ENCODE results near the gene SHC3.

The SHC3 gene

GRCh38 chr9:89020754-89021153 is 157.9 kb downstream of the SHC3 start:
- no peak for FAIRE-seq

DNA sequence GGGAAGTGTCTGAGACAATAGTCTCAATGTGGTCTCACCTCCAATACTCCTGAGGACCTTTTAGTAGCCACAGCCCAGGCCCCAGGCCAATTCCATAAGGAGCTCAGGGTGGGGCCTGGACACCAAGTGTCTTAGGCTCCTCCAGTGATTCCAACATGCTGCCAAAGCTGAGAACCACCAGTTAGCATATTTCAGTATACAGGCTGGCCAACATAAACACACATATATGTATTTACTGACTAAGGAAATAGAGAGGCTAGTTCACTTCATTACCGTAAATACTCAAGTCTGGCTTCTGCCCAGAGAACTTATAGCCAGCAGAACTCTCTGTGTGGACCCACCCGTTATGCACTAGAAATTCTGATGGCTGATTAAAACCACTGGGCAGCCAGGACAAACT is 163.3 kb downstream of the SHC3 start:
- no peak for FAIRE-seq

DNA sequence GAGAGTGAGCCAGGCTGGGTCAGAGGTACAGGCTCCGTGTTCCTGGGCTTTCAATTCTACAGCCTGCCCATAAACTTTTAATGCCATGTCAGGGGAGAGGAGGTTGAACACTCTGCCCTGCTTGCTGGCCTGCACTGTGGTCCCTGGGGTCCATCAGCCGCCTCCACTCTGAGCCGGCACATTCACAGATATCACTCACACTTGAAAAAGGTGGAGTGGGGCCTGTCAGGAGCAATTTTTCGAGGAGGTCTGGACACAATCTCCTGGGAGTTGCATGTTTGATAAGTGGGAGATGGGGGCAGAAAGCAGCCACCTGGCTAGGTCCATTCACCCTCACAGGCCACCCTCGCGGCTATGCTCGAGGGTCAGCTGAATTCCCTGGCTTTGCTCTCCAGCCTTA is 164.5 kb downstream of the SHC3 start:
- no peak for FAIRE-seq

GRCh38 chr9:89013660-89014059 is 165.0 kb downstream of the SHC3 start:
- no peak for FAIRE-seq

GRCh38 chr9:89012294-89013042 is 166.2 kb downstream of the SHC3 start:
- FAIRE-seq: no peak

DNA sequence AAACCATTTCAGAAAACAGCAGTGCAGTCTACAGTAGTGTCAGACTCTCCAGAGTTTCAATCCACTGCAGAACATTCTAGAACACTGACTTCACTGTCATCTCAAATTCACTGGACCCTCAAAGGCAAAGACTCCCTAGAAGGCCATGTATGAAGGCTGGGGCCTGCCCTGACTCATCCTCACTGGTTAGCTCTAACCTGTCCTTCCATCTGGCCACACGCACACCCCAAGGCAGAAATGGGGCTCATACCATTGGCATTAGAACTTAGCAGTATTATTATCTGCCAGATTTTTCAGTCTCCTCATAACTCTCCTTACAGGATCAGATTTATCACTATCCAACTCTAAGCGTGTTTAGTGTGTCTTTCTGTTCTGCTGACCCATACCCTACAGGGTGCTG is 166.9 kb downstream of the SHC3 start:
- no peak for FAIRE-seq

DNA sequence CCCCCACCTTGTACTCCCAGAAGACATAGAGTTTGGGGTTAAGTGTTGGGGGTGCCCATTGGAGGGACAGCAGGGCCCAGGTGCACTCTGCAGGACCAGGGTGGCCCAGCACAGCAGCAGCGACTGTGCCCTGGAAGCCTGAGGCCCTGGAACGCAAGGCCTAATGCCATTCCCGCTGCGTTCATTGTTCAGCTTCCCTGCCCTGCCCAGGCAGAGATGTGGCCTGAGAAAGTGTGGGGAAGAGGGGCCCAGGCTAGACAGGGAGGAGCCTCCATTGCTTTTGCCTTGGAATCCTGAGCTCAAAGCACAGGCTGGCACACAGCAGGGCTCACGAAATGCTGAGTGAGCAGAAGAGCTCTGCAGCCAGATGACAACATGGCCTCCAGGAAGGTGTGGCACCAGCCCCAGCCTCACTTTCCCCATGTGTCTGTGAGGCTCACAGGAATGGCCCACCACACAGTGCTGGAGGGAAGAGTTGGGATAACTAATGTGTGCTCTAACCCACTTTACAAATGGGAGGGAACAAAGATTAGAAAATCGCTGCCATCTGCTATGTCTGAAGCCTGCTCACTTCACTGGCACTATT is 168.0 kb downstream of the SHC3 start:
- FAIRE-seq: no peak

GRCh38 chr9:89010056-89010455 is 168.6 kb downstream of the SHC3 start:
- FAIRE-seq: no peak

DNA sequence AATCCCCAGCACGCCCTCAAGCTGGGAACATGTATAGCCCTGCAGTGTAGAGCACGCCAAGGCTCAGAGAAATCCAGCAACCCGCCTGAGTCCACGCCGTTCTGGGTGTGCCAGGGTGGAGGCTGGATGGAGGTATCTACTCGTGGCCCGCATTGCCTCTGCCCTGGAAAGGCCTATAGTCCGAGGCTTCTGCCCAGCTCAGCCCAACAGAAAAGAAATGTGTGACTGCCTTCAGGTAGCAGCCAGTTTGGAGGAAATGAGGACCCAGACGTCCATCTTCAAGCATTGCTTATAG is 169.1 kb downstream of the SHC3 start:
- FAIRE-seq: no peak

GRCh38 chr9:89008744-89009545 is 169.7 kb downstream of the SHC3 start:
- no peak for FAIRE-seq

DNA sequence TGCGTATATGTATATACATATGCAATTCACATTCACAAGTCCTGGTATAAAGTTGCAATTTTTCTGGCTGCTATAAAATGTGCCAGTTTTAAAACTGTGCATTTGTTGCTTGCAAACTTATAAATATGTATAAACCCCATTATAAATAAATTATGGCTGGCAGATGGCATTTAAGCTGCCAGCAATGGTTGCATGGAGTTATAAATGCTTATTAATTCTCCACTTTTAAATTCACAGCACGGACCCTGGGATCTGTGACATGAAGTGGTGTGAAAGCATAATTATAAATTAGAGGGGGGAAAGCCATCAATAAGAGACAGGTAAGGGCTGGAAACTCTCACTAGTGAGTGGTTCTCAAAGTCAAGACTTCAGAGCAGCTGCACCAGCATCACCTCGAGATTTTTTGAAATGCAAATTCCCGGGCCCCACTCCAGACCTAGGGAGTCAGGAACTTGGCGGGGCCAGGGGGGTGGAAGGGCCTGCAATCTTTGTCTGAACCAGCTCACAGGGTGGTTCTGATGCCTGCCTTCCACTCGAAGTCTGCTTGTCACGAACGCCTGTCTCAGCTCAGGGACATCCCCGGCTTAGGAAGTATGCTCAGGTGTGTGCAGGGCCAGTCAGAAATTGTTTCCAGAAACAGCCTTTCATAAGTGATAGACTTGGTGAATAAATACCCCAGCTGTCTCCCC is 170.4 kb downstream of the SHC3 start:
- FAIRE-seq: no peak

DNA sequence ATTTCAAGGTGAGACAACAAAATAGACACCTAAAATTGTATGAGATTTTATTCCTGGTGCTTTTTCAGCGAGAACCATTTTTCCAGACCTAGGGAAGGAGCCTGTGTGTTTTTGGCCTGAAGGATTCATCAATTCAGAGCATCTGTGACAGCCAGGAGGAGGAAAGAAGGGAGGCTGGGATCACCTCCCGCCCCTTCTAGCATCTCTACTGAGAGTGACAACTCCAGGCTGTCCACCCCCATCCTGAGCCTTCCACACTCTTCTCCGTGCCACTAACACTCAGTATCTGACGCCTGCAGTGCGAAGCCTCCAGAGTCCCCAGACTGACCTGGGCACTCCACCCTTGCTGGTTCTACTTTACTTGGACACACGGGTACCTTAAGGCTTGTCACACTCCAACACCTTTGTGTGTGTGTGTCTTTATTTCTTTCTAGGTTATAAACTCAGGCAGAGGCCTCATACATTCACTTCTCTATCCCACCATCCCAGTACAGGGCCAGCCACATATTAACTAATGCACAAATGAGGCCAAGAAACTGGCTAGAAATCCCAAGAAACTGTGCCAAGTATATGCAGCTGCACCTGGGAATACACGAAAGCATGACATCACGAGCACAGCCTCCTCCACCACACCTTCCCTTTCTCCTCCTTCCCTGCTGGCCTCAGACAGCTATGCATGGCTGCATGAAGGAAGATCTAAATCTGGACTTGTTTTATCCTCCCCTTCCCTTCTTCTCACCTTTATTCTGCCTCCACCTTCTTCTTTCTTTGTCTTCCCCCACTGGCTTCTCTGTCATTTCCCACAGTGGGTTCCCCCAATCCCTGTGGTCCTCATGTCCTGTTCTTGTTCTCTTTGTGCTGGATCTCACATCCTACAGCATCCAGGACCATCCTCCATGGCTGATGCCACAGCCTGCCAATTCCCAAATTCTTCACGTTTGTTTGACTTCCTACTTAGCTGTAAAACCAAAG is 171.3 kb downstream of the SHC3 start:
- no peak for FAIRE-seq

- no peak for FAIRE-seq
Observed at GRCh38 chr9:89006267-89006666, 172.4 kb downstream of the SHC3 start.

DNA sequence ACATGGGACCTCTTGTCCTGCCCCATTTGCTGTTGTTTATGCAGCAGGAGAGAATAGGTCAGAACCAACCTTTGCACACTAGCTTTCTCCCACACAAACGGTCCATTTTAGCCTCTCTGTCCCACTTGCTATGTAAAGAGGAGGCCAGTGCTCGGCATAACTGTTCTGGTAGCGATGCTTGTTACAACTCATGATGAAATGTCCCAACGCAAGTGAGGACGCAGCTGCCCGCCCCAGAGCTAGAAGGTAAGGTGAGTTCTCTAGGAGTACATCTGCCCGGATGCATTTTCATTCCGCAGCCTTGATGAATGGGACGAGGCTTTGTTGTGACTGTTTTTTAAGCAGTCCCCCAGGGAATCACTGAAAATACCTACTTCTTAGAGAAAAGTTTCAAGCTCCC is 173.3 kb downstream of the SHC3 start:
- no peak for FAIRE-seq

DNA sequence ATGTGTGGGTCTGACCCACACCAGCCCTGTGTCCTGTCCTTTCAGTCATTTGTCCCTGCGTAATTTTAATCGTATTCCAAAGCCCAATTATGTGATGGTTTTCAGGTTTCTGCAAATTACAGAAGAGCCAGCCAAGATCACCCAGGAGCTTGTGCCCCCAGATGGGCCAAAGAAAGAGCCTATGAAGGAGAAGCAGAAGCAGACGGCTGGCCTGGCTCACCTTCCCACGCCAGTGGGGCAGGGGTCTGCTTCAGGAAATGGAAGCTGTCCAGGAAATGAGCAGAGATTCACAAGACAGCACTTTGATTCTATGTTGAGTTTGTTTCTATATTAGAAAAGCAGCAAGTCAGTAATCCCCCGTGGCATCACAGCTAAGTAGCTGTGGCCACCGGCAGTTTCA is 175.6 kb downstream of the SHC3 start:
- FAIRE-seq: no peak

- no peak for FAIRE-seq
Observed at GRCh38 chr9:89001917-89002540, 176.6 kb downstream of the SHC3 start.

DNA sequence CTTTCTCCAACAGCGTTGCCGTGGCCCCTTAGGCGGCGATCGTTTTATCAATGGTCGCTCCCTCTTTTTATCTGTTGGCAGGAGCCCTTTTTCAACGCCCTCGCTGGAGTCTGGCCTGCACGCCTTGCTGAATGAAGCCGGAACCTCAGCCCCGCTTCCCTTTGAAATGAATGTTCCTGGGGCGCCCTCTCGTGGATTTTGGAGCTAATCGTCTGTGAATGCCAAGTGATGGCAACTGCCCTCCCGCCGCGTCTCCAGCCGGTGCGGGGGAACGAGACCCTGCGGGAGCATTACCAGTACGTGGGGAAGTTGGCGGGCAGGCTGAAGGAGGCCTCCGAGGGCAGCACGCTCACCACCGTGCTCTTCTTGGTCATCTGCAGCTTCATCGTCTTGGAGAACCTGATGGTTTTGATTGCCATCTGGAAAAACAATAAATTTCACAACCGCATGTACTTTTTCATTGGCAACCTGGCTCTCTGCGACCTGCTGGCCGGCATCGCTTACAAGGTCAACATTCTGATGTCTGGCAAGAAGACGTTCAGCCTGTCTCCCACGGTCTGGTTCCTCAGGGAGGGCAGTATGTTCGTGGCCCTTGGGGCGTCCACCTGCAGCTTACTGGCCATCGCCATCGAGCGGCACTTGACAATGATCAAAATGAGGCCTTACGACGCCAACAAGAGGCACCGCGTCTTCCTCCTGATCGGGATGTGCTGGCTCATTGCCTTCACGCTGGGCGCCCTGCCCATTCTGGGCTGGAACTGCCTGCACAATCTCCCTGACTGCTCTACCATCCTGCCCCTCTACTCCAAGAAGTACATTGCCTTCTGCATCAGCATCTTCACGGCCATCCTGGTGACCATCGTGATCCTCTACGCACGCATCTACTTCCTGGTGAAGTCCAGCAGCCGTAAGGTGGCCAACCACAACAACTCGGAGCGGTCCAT is 177.4 kb downstream of the SHC3 start:
- FAIRE-seq: no peak

DNA sequence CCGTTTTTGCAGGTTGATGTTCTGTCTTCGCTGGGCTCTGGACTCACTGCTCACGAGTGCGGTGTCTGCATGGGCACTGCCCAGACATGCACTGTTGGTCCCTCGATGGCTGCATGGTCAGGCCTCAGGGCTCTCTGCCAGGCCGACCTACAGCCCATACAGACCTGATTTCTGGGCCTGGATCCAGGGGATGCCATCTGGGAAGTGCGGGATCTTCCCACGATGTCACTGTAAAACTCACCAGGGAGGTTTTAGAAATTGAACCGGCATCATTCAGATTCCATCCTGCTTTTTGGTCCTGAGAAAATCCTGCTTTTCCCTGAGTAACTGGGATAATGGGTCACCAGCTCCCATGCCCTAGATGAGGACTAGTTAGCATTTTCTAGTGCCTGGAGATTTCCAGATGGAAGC is 178.2 kb downstream of the SHC3 start:
- no peak for FAIRE-seq

- no peak for FAIRE-seq
Observed at GRCh38 chr9:88998911-88999310, 179.7 kb downstream of the SHC3 start.

- no peak for FAIRE-seq
Observed at GRCh38 chr9:88998503-88998902, 180.1 kb downstream of the SHC3 start.

DNA sequence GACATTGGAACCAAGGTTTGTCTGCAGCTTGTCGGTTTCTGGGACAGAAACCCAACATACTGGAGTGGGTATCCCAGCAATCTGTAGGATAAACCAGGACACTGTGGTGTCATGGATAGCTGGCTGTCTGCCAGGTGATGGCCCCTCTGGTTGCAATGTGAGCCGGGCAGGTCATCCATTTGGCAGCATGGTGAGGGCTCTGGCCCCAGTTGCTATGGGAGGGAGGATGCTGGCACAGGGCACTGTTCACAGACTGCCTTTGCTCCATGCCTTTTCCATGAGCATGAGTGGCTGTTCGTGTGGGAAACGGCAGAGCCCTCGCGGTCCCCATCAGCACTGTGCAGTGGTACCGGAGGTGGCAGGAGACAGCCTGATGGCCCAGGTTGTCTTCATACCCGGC is 181.0 kb downstream of the SHC3 start:
- FAIRE-seq: no peak
